T-helper 1 cell (primary cell): ENCODE measurements around the gene POU2F1.

Experiments used
- DNase-seq, 5 donors: peaks; one replicate each; pipeline ENCODE4 v3.0.0-alpha.2; 2012 to 2020

POU2F1 gene

DNA sequence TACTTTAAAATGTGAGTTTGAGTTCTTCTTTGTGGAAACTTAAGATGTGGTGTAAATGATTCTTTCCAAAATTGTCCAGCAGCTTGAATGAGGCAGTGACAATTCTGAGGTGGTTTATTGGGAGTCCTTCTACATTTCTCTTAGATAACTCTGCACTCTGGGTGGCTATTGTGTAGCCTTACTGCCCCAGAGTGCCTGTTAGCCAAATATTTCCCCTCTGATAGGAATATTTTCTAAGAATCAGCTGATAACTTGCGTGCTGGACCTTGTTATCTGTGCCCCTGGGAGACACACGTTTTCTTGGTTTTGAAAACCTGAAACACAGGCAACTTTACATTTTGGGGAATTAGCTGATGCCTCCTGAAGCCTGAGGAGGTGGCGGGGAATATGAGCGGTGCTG, 206.0 kb downstream of the POU2F1 start:
- DNase-seq: no peak

- DNase-seq: no peak
Observed at GRCh38 chr1:167427848-167428247, 207.2 kb downstream of the POU2F1 start.

DNA sequence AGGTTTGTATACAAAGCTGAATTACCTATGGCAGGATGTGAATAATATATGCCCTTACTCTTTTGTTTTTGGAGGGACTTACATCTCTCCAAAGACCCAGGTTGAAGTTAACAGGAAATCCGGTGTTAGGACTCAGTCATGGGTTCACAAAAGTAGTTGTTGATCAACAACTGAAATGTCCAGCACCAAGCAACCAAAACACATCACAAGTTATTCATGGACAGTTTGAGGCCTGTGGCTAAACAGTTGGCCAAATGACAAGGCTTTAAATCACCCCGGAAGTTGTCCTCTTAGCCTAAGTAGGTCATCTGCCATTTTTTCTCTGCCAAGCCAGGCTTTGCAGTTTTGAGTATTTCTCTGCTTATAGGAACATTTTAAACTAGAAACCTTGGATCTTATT, 207.7 kb downstream of the POU2F1 start:
- DNase-seq: no peak

DNA sequence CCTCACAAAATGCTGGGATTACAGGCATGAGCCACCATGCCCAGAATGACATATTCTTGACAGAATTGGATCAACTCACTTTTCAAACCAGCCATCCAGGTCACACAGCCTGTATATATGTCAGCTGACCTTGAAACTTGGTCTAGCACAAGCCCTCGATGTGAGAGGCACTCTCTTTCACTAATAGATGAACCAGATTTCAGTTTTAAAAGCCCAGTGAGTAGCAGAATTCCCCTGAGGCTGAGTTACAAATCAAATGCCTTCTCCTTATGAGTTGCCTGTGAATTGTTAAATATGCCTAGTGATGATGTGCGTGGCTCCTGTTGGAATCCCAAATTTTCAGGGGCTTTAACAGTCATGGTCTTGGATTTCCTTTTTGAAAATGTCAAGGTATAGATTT, 208.9 kb downstream of the POU2F1 start:
- DNase-seq: no peak

- DNase-seq: no peak
Observed at GRCh38 chr1:167430134-167430848, 209.6 kb downstream of the POU2F1 start.

- no peak for DNase-seq
Observed at GRCh38 chr1:167430849-167431242, 210.2 kb downstream of the POU2F1 start.

- DNase-seq: no peak
Observed at GRCh38 chr1:167431261-167431908, 210.7 kb downstream of the POU2F1 start.

- DNase-seq: no peak
Observed at GRCh38 chr1:167431909-167432650, 211.4 kb downstream of the POU2F1 start.

DNA sequence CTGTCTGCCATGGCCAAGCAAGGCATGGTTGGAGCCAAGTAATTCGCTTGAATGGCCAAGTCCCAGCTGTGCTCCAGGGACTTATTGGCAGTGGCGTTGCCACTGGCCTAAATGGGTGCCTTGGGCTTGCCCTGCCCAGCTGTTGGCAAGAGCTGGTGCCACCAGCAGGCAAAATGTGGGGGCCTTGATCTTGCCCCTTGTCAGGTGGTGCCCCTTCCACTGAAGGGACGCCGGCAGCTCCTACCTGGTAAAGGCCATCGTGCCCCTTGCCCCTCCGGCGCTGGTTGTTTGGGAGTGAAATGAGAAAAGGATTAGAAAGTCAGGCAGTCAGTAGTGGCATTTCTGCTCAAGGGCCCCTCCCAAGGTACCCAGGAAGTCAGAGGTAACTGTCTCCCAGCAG, 212.1 kb downstream of the POU2F1 start:
- no peak for DNase-seq

DNA sequence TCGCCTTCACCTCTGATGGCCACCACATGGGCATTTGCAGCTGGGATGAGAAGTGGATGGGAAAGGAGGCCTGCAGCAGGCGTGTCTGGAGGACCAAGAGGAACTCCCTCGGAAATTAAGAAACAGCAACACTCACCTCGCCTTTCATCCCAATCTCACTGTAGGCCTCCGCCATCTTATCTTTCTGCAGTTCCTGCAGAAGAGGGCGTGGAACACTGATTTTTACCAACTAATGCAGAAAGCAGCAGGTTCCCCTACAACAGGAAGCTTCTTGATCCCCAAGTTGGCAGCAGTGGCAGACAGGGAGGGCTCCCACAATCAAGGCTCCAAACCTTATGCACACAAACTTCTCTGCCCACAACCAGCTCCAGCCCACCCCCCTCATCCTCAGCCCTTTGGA, 213.2 kb downstream of the POU2F1 start:
- DNase-seq: no peak

GRCh38 chr1:167434306-167434705, 213.6 kb downstream of the POU2F1 start:
- no peak for DNase-seq

- DNase-seq: no peak
Observed at GRCh38 chr1:167435484-167435883, 214.8 kb downstream of the POU2F1 start.

DNA sequence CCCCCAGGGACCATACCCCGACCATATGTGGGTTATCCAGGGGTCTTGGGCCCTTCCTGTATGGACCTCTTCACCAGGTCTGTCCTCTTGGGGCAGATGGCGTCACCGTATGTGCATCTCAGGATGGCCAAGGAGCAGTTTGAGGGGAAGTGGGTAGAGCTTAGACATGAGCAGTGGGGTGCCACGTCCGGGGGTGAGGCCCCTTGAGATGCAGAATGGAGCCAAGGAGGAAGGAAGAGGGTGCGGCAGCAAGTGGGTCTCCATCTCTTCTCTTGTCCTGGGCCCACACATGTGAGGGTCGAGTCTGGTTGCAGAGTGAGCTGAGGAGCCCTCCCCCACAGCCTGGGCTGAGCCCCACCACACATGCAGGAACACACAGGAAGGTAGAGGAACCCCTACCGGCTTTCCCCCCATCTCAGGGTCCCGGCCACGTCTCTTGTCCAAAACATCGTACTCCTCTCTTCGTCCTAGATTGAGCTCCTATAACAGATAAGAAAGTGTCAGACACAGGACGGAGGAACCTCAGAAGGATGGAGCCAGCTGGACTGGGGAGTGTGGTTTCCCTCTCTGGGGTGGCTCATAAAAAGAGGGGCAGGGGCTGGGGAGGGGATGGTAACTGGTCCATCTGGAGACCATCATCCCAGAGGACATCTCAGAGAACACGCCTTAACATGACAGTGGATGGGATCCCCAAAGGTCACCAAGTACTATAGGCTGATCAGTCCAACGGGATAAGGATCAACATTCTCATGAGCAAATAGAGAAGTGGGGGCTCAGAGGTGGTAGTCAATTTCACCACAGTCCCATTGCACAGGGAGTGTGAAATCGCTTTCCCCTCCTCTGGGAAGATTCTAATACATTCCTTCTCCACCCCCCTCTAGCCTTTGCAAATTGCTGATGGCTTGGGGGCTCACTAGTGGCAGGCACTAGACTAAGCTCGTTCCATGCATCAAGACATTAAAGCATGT, 217.8 kb downstream of the POU2F1 start:
- peak in 1 of 5 donors; percentile 51 for DNase-seq

DNA sequence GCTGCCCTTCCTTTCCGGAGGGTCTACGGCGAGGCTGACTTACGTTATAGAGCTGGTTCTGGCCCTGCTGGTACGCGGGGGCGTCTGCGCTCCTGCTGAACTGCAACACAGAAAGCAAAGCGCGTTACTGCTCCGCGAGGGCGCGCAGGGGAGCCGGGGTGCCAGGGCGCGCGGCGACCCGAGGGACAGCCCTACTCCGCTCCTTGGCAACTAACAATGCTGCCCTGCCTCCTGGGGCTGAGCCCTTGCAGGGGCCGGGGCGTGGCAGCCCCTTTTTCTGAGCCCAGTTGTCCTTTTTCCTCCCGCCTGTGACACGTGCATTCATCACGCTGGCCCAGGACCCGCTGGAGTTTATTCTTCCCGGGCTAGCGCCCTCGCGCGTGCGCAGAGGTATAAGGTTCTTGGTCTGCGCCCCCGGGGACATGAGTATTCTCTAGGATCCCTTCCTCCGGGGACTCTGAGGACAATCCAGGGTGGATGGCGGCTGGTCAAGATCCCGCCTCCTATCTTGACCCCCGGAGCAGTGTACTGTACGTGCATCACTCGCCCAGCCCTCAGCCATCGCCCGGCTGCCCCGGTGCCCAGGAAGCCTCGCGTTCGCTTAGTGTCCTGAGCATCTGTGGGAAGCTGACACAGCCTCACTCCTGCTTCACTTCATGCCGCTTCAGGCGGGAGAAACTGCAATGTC, 218.8 kb downstream of the POU2F1 start:
- DNase-seq: no peak

GRCh38 chr1:167440345-167440744, 219.7 kb downstream of the POU2F1 start:
- no peak for DNase-seq

DNA sequence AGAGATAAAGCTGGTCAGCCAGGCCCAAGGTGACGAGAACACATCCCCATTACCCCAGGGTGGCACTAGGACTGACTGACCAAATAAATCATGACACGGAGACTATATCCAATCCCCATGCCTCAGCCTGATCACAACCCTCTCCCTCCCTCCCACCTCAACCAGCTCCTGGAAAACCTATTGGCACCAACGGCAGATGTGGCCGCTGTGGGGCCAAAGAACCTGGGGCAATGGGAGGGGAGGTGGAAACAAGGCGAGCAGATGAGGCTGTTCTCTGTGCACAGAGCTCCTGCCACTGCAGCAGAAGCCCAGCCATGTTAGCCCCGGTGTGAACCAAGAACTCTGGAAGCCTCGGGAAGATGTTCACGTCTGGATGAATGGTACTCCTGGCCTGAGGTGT, 220.1 kb downstream of the POU2F1 start:
- no peak for DNase-seq

DNA sequence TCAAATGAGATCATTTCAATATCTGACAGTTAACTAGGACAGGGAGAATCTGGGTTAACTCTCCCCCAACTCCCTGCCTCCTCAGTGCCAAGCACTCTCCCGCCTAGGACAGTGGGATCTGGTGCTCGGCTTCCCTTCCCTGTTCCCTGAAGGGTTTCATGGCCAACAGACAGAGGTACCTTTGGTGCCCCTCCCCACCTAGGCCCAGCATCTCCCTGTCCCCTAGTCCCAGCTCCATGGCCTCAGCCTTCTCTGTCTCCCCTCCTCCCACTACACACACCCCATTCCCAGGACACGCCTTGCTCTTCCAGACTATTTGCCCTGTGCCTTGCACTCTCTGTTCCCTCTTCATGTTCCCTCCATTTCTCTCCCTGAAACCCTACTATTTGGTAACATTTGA, 220.5 kb downstream of the POU2F1 start:
- DNase-seq: no peak

- DNase-seq: peak; percentile 70 to 84 (median 76)
Observed at GRCh38 chr1:167442142-167442848, 221.6 kb downstream of the POU2F1 start.

GRCh38 chr1:167442854-167443565, 222.3 kb downstream of the POU2F1 start:
- DNase-seq: no peak

DNA sequence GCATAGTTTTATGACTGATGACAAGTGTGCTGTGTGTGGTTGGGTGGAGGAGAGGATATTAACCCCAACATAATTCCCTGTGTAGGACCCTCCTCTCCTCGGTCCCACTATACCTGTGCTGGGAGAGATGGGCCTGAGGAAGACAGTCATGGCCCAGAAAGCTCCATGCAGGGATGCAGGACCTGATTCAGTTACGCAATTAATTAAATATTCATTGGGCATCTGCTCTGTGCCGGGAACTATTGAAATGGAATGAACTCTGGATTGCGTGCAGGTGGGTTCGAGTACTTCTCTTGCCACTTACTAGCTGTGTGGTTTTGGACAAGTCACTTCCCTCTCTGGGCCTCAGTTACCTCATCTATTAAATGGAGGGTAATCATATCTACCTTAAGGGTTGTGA, 223.1 kb downstream of the POU2F1 start:
- DNase-seq: no peak

- DNase-seq: peak in 1 of 5 donors; percentile 20
Observed at GRCh38 chr1:167446966-167447365, 226.3 kb downstream of the POU2F1 start.
